K562 (cell line): Measurements from ENCODE around the gene MYBPHL.

ENCODE experiments used
- MAZ ChIP-seq, 2 experiments: fragments of 450-650 bp in 1 of 2; sonication (generic) in 1 of 2; formaldehyde crosslinking; IDR thresholded peaks in 1 of 2; conservative IDR thresholded peaks in 1 of 2; 2 replicates each; pipeline versions ENCODE4 v1.4.0 to v1.5.0; 2020; ENCODE audit warnings: mild to moderate bottlenecking in 1 of 2, missing genetic modification reagents in 1 of 2
- TF ChIP-seq, protein P1 (sequence below): fragments of 450-650 bp; IDR thresholded peaks from 2 replicates; pipeline ENCODE4 v1.6.1; 2017; ENCODE audit warnings: mild to moderate bottlenecking, moderate library complexity

DNA sequence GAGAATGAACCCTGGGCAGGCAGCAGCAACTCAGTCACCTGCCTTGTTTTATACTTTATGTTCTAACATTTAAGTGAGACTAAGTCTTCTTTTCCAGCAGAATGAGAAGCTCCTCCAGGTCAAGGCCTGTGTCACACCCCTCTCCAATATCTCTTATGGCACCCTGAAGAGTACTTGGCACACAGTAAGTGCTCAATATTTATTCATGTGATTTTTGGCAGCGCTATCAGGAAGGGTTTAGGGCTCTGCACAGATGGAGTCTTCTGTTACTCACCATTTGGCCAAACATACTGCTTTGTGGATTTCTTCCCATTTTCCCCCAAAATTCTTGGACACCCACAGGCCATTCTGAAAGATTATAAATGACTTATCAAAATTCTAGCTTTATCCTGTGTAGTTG, 43.8 kb upstream of the MYBPHL start:
- TF ChIP-seq, protein P1, sequence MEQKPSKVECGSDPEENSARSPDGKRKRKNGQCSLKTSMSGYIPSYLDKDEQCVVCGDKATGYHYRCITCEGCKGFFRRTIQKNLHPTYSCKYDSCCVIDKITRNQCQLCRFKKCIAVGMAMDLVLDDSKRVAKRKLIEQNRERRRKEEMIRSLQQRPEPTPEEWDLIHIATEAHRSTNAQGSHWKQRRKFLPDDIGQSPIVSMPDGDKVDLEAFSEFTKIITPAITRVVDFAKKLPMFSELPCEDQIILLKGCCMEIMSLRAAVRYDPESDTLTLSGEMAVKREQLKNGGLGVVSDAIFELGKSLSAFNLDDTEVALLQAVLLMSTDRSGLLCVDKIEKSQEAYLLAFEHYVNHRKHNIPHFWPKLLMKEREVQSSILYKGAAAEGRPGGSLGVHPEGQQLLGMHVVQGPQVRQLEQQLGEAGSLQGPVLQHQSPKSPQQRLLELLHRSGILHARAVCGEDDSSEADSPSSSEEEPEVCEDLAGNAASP, result no peak
- TF ChIP-seq MAZ (CRISPR knock-in tag; conservative IDR thresholded peaks at IDR 0.05 in 1 of 2, IDR thresholded peaks at IDR 0.05 in 1 of 2), result no peak
